MM.1S (cell line): Measurements from ENCODE around the gene GPR183.

Experiments
- DNase-seq: peaks from one replicate; pipeline ENCODE4 v3.0.0-alpha.2; 2015
- H2AFZ ChIP-seq: fragments of 300-600 bp; sonication (generic); 2 replicates; pipeline ENCODE4 v1.6.0; 2016; ENCODE audit warnings: antibody characterized with exemption, low read length
- H3F3A ChIP-seq: fragments of 300-600 bp; sonication (generic); 2 replicates; pipeline ENCODE4 v1.6.1; 2016; ENCODE audit warnings: mild to moderate bottlenecking, antibody characterized with exemption, low read length, moderate library complexity, mixed read lengths; ENCODE audit not compliant: insufficient read depth
- H3K27ac ChIP-seq: fragments of 300-600 bp; sonication (generic); 2 replicates; pipeline ENCODE4 v1.5.1; 2016; ENCODE audit warnings: mild to moderate bottlenecking, low read length
- H3K27me3 ChIP-seq: fragments of 300-600 bp; sonication (generic); replicated peaks from 2 replicates; pipeline ENCODE4 v1.6.0; 2016; ENCODE audit warnings: low read length; ENCODE audit not compliant: insufficient read depth
- H3K36me3 ChIP-seq: fragments of 300-600 bp; sonication (generic); replicated peaks from 2 replicates; pipeline ENCODE4 v1.6.1; 2016; ENCODE audit warnings: mild to moderate bottlenecking, low read length, mixed read lengths; ENCODE audit not compliant: insufficient read depth
- H3K4me1 ChIP-seq: fragments of 300-600 bp; sonication (generic); 2 replicates; pipeline ENCODE4 v1.6.1; 2016; ENCODE audit warnings: low read length, mixed read lengths
- H3K4me2 ChIP-seq: fragments of 300-600 bp; sonication (generic); 2 replicates; pipeline ENCODE4 v1.6.0; 2016; ENCODE audit warnings: low read depth, low read length
- H3K4me3 ChIP-seq: fragments of 300-600 bp; sonication (generic); 2 replicates; pipeline ENCODE4 v1.5.1; 2016; ENCODE audit warnings: low read length, mixed read lengths
- H3K79me2 ChIP-seq: fragments of 300-600 bp; sonication (generic); 2 replicates; pipeline ENCODE4 v1.6.1; 2016; ENCODE audit warnings: mixed run types, low read length, mixed read lengths
- H3K9ac ChIP-seq: fragments of 300-600 bp; sonication (generic); 2 replicates; pipeline ENCODE4 v1.6.1; 2016; ENCODE audit warnings: low read length, mixed read lengths
- H3K9me2 ChIP-seq: fragments of 300-600 bp; sonication (generic); replicated peaks from 2 replicates; pipeline ENCODE4 v1.6.1; 2016; ENCODE audit warnings: mild to moderate bottlenecking, low read length, mixed read lengths; ENCODE audit not compliant: insufficient read depth
- H3K9me3 ChIP-seq: fragments of 300-600 bp; sonication (generic); replicated peaks from 2 replicates; pipeline ENCODE4 v1.6.1; 2016; ENCODE audit warnings: mild to moderate bottlenecking, low read length, mixed read lengths; ENCODE audit not compliant: insufficient read depth
- H4K20me1 ChIP-seq: fragments of 300-600 bp; sonication (generic); 2 replicates; pipeline ENCODE4 v1.6.1; 2016; ENCODE audit warnings: mild to moderate bottlenecking, low read length, moderate library complexity, mixed read lengths; ENCODE audit not compliant: insufficient read depth
- EZH2 ChIP-seq: fragments of 300-600 bp; sonication (generic); optimal IDR thresholded peaks from 2 replicates; pipeline ENCODE3; 2017; ENCODE audit warnings: low read depth, mild to moderate bottlenecking, antibody characterized with exemption, low read length, mixed read lengths
- EZH2phosphoT487 ChIP-seq: fragments of 300-600 bp; sonication (generic); IDR thresholded peaks from 2 replicates; pipeline ENCODE4 v1.6.1; 2018; ENCODE audit warnings: antibody characterized with exemption, low read length
- TF ChIP-seq, protein P1 (sequence below): fragments of 300-600 bp; sonication (generic); IDR thresholded peaks from 2 replicates; pipeline ENCODE4 v1.5.1; 2016; ENCODE audit warnings: antibody characterized with exemption, low read length, mixed read lengths

GPR183 gene

DNA sequence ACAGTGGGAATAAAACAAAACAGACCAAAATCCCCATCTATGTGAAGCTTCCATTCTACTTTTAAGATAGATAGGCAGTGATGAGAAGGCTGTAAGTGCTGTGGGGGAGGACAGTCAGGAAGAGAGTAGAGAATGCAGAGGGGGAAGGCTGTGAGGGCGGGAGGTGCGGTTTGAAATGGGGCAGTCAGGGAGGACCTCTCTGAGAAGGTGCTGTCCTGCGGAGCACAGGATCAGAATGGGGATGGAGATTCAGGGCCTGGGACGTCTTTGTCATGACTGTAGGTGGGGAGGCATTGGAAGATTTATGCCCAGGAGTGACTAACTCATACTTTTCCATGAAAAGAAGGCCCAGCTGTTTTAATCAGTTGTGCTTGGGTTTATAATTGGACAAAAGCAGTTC is 3.9 kb upstream of the GPR183 start:
- Histone ChIP-seq H4K20me1 (no peaks in the 10 kb centered on the region), H3K36me3 (no peaks in the 10 kb centered on the region), H3F3A (no peaks in the 10 kb centered on the region), H3K27ac (no peak overlapping the region), H3K9me2 (no peaks in the 10 kb centered on the region), H3K9me3 (no peaks in the 10 kb centered on the region), H3K4me2 (no peak overlapping the region), H3K4me1 (no peaks in the 10 kb centered on the region), H2AFZ (no peak overlapping the region), H3K9ac (no peak overlapping the region), H3K4me3 (no peak overlapping the region), H3K27me3 (no peaks in the 10 kb centered on the region), H3K79me2 (no peaks in the 10 kb centered on the region)
- no peak for DNase-seq
- no peak for TF ChIP-seq EZH2
- TF ChIP-seq, protein P1, sequence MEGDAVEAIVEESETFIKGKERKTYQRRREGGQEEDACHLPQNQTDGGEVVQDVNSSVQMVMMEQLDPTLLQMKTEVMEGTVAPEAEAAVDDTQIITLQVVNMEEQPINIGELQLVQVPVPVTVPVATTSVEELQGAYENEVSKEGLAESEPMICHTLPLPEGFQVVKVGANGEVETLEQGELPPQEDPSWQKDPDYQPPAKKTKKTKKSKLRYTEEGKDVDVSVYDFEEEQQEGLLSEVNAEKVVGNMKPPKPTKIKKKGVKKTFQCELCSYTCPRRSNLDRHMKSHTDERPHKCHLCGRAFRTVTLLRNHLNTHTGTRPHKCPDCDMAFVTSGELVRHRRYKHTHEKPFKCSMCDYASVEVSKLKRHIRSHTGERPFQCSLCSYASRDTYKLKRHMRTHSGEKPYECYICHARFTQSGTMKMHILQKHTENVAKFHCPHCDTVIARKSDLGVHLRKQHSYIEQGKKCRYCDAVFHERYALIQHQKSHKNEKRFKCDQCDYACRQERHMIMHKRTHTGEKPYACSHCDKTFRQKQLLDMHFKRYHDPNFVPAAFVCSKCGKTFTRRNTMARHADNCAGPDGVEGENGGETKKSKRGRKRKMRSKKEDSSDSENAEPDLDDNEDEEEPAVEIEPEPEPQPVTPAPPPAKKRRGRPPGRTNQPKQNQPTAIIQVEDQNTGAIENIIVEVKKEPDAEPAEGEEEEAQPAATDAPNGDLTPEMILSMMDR: no peak
- no peak for TF ChIP-seq EZH2phosphoT487

DNA sequence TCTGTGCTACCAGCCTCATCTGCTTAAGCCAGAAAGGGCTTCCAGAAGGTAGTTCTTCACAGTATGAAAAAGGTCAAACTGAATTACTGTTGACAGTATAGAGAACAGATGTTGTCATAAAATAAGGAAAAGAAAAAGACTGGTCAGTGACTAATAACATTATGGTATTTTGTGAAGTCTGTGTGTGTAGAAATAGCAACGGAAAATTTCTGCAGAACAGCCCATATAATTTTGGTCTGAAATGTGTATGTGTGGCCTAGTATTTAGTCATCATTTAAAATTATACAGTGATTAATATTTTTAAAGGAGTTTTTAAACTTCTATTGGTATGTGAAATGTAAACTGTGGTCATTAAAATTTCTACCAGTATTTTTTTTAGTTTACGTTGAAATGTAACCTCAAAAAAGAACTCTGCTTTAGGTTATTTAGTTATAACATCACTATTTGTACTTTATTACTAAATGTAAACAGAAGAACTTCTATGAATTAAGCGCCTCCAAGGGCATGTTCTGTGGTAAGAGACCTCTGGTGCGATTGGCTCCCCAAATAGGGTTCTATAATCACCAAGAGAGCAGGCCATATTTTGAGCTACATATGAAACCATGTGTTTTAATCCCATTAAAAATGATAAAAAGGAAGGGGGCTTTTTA is 3.3 kb upstream of the GPR183 start:
- no peaks in the 10 kb centered on the region for H3K36me3 ChIP-seq
- no peaks in the 10 kb centered on the region for H3K9me2 ChIP-seq
- no peak overlapping the region for H3K27ac ChIP-seq
- H3K9me3 ChIP-seq: no peaks in the 10 kb centered on the region
- DNase-seq: no peak
- H2AFZ ChIP-seq: no peak overlapping the region
- no peaks in the 10 kb centered on the region for H3F3A ChIP-seq
- no peak overlapping the region for H3K4me2 ChIP-seq
- H3K79me2 ChIP-seq: no peaks in the 10 kb centered on the region
- H3K27me3 ChIP-seq: no peaks in the 10 kb centered on the region
- no peak overlapping the region for H3K4me3 ChIP-seq
- no peaks in the 10 kb centered on the region for H3K4me1 ChIP-seq
- H4K20me1 ChIP-seq: no peaks in the 10 kb centered on the region
- H3K9ac ChIP-seq: no peak overlapping the region
- TF ChIP-seq, protein P1: no peak
- no peak for TF ChIP-seq EZH2
- no peak for TF ChIP-seq EZH2phosphoT487

DNA sequence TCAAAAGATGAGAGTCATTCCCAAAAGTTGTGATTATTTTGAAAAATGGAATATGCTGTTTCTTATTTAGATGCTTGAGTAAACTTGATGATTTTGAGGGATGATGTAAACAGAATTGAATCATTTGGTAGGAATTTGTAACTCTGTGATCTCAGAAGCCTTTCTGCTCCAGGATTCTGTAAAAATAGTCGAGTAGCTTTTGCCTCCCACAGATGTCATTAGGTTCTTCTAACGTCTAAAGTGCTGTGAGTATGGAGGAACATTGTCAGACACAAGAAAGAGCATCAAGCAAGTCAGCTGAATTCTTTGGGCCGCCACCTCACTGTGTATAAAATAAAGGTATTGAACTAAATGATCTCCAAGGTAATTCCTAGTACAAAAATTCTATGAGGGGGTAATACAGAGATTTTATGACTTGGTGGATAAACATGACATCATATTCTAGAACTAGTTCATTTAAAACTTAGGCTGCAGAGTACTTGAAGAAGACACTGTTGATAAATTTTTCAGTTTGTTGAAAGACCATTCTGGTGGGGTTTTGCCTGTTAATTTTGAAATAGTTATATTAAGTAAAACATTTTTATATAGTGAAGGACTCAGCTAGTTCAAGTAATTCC is 1.4 kb upstream of the GPR183 start:
- H3K4me2 ChIP-seq: no peak overlapping the region
- no peaks in the 10 kb centered on the region for H3K79me2 ChIP-seq
- no peak for DNase-seq
- no peaks in the 10 kb centered on the region for H4K20me1 ChIP-seq
- H3K9me3 ChIP-seq: no peaks in the 10 kb centered on the region
- no peaks in the 10 kb centered on the region for H3K27me3 ChIP-seq
- H3F3A ChIP-seq: no peaks in the 10 kb centered on the region
- no peaks in the 10 kb centered on the region for H3K9me2 ChIP-seq
- H2AFZ ChIP-seq: no peak overlapping the region
- H3K27ac ChIP-seq: no peak overlapping the region
- no peak overlapping the region for H3K4me3 ChIP-seq
- H3K36me3 ChIP-seq: no peaks in the 10 kb centered on the region
- no peak for TF ChIP-seq EZH2
- TF ChIP-seq, protein P1: no peak
- no peak for TF ChIP-seq EZH2phosphoT487
- no peak overlapping the region for H3K9ac ChIP-seq
- no peaks in the 10 kb centered on the region for H3K4me1 ChIP-seq
